Astrocyte of the cerebellum (primary cell): ENCODE results near the gene ZNF436.
"Not testable (repeated sequence)": the region's sequence is repeated elsewhere in the genome, so short reads cannot be mapped to it uniquely, and the experiment has no call there.

Experiments
- DNase-seq: peaks from one replicate; pipeline ENCODE4 v3.0.0-alpha.2; 2011; ENCODE audit warnings: low read depth
- H3K4me3 ChIP-seq: 2 replicates; pipeline ENCODE4 v1.5.1; 2011; ENCODE audit warnings: mild to moderate bottlenecking, low read depth, low read length, moderate library complexity
- CTCF ChIP-seq: IDR thresholded peaks from 2 replicates; pipeline ENCODE4 v1.5.1; 2012; ENCODE audit warnings: low read length, low read depth, moderate library complexity, mild to moderate bottlenecking; ENCODE audit errors: missing control alignments
- in situ Hi-C: cut with HindIII; loops from 2 replicates; pipeline ENCODE4 v1.10.0; 2017; ENCODE audit warnings: low sequenced_read_pairs

ZNF436 gene

GRCh38 chr1:23330846-23331245 is 38.8 kb downstream of the ZNF436 start:
- in situ Hi-C loops, result no loop called here

GRCh38 chr1:23325393-23325792 is 44.2 kb downstream of the ZNF436 start:
- TF ChIP-seq CTCF, result no peak
- DNase-seq, result no peak
- H3K4me3 ChIP-seq, result no peak overlapping the region
- in situ Hi-C loops, result no loop called here

More at GRCh38 chr1:23330846-23331245, 38.8 kb downstream of the ZNF436 start:
- DNase-seq, result no peak
- H3K4me3 ChIP-seq, result no peak overlapping the region
- no peak for TF ChIP-seq CTCF

- no peak overlapping the region for H3K4me3 ChIP-seq
- no peak for TF ChIP-seq CTCF
- no peak for DNase-seq
- in situ Hi-C loops, result no loop called here
These were observed 46.9 kb downstream of the ZNF436 start for GRCh38 chr1:23322770-23323169.

- in situ Hi-C loops, H3K4me3 ChIP-seq, DNase-seq: not testable (repeated sequence)
These were observed 59.4 kb downstream of the ZNF436 start for GRCh38 chr1:23310280-23310679.
